NCI-H2081 (cell line): ENCODE data around the gene LSAMP.
A peak's percentile ranks its signal among the peaks of the same experiment; 100 is the strongest.

Experiments used
- DNase-seq, 2 experiments: peaks; one replicate each; lab custom pipeline; 2025; lab: John Stamatoyannopoulos, UW

Gene LSAMP

GRCh38 chr3:116291141-116291540 is 154.1 kb downstream of the LSAMP start:
- no peak for DNase-seq

- no peak for DNase-seq
These were observed 156.8 kb downstream of the LSAMP start for GRCh38 chr3:116288485-116288884.

- no peak for DNase-seq
These were observed 159.4 kb downstream of the LSAMP start for GRCh38 chr3:116285781-116286421.

- DNase-seq = no peak
These were observed 163.8 kb downstream of the LSAMP start for GRCh38 chr3:116281313-116282143.

GRCh38 chr3:116280130-116280740 is 165.1 kb downstream of the LSAMP start:
- DNase-seq = no peak

- DNase-seq = no peak
These were observed 168.6 kb downstream of the LSAMP start for GRCh38 chr3:116276675-116277074.

- DNase-seq = peak in 1 of 2 experiments; percentile 19
These were observed 175.2 kb downstream of the LSAMP start for GRCh38 chr3:116270056-116270455.

GRCh38 chr3:116267116-116267515 is 178.2 kb downstream of the LSAMP start:
- DNase-seq = no peak

- no peak for DNase-seq
These were observed 179.2 kb downstream of the LSAMP start for GRCh38 chr3:116265976-116266584.

- no peak for DNase-seq
These were observed 180.0 kb downstream of the LSAMP start for GRCh38 chr3:116265320-116265695.

GRCh38 chr3:116264546-116265319 is 180.6 kb downstream of the LSAMP start:
- no peak for DNase-seq

GRCh38 chr3:116263842-116264545 is 181.3 kb downstream of the LSAMP start:
- no peak for DNase-seq

- DNase-seq = no peak
These were observed 184.8 kb downstream of the LSAMP start for GRCh38 chr3:116260491-116260890.

GRCh38 chr3:116259984-116260383 is 185.3 kb downstream of the LSAMP start:
- no peak for DNase-seq

- no peak for DNase-seq
These were observed 188.3 kb downstream of the LSAMP start for GRCh38 chr3:116256843-116257485.

- no peak for DNase-seq
These were observed 190.7 kb downstream of the LSAMP start for GRCh38 chr3:116254541-116254940.

GRCh38 chr3:116253511-116253910 is 191.8 kb downstream of the LSAMP start:
- no peak for DNase-seq

- DNase-seq = no peak
These were observed 197.7 kb downstream of the LSAMP start for GRCh38 chr3:116247605-116248004.

GRCh38 chr3:116246406-116246980 is 198.8 kb downstream of the LSAMP start:
- no peak for DNase-seq

- no peak for DNase-seq
These were observed 202.5 kb downstream of the LSAMP start for GRCh38 chr3:116242825-116243224.
